Left renal pelvis (tissue), 4 donors: ENCODE measurements around the gene NRL. TPM values are rescaled to one million over a fixed set of nuclear protein-coding genes. Genes with fewer than 3 reads are reported as not detected.
"Not testable (repeated sequence)": the region's sequence is repeated elsewhere in the genome, so short reads cannot be mapped to it uniquely, and the experiment has no call there.

Source experiments
- DNase-seq, 4 donors: peaks; one replicate each; pipeline ENCODE4 v3.0.0-alpha.2; 2013; ENCODE audit warnings: low read depth in 4 of 4, low spot score in 3 of 4
- polyA plus RNA-seq, 4 donors: library from polyadenylated mRNA; unstranded; fragments of 120-200 nt; gene quantifications; one replicate each; pipeline ENCODE4 v1.2.1, GENCODE V29; 2013; ENCODE audit not compliant: insufficient read length in 4 of 4

The NRL gene
- polyA plus RNA-seq, 4 donors: 0.59 to 4.1 (median 2.1) TPM

GRCh38 chr14:24029687-24030086, 85.1 kb downstream of the NRL start:
- not testable (repeated sequence) for DNase-seq

Other genes starting within 250 kb of the NRL start
- 10 to 100 TPM; 28.3 to 50.8 (median 44.2) TPM for gene DHRS4, start 161.2 kb downstream of the NRL start, polyA plus RNA-seq
- 10 to 100 TPM; 27.6 to 52.8 (median 31.4) TPM for gene DHRS4L2, start 126.0 kb downstream of the NRL start, polyA plus RNA-seq
- gene CARMIL3, start 62.9 kb downstream of the NRL start, polyA plus RNA-seq: 1 to 10 TPM; 1.2 to 2.0 (median 1.8) TPM
- not detected for gene CPNE6, start 43.4 kb downstream of the NRL start, polyA plus RNA-seq
- 10 to 100 TPM in 3 of 4 donors, 1 to 10 TPM in 1; 7.7 to 31.0 (median 24.0) TPM for gene PCK2, start 20.6 kb downstream of the NRL start, polyA plus RNA-seq
- 10 to 100 TPM; 41.2 to 90.6 (median 73.0) TPM for gene DCAF11, start 172 bp downstream of the NRL start, polyA plus RNA-seq
- 1 to 10 TPM in 1 of 4 donors, under 1 TPM in 3; 0.55 to 1.6 (median 0.79) TPM for gene FITM1, start 15.7 kb upstream of the NRL start, polyA plus RNA-seq
- 100 to 1,000 TPM; 131 to 226 (median 197) TPM for gene PSME1, start 21.2 kb upstream of the NRL start, polyA plus RNA-seq
- 10 to 100 TPM in 3 of 4 donors, 1 to 10 TPM in 1; 9.7 to 21.4 (median 19.4) TPM for gene EMC9, start 26.6 kb upstream of the NRL start, polyA plus RNA-seq
- gene PSME2, start 31.7 kb upstream of the NRL start, polyA plus RNA-seq: 100 to 1,000 TPM; 134 to 185 (median 166) TPM
- 10 to 100 TPM; 44.8 to 59.8 (median 47.4) TPM for gene RNF31, start 32.5 kb upstream of the NRL start, polyA plus RNA-seq
- gene IRF9, start 46.3 kb upstream of the NRL start, polyA plus RNA-seq: 10 to 100 TPM; 46.1 to 68.1 (median 57.0) TPM
- 100 to 1,000 TPM in 1 of 4 donors, 10 to 100 TPM in 3; 28.0 to 100 (median 57.9) TPM for gene REC8, start 57.1 kb upstream of the NRL start, polyA plus RNA-seq
- gene IPO4, start 73.9 kb upstream of the NRL start, polyA plus RNA-seq: 10 to 100 TPM; 19.8 to 39.5 (median 31.0) TPM
- gene TM9SF1, start 80.5 kb upstream of the NRL start, polyA plus RNA-seq: 10 to 100 TPM; 32.9 to 43.7 (median 35.4) TPM
- gene TSSK4, start 90.7 kb upstream of the NRL start, polyA plus RNA-seq: 10 to 100 TPM in 1 of 4 donors, 1 to 10 TPM in 3; 4.2 to 12.0 (median 5.6) TPM
- gene CHMP4A, start 98.5 kb upstream of the NRL start, polyA plus RNA-seq: 10 to 100 TPM; 27.8 to 58.4 (median 52.0) TPM
- gene MDP1, start 101.1 kb upstream of the NRL start, polyA plus RNA-seq: 10 to 100 TPM in 3 of 4 donors, 1 to 10 TPM in 1; 8.3 to 16.9 (median 11.3) TPM
- gene NEDD8, start 117.4 kb upstream of the NRL start, polyA plus RNA-seq: 100 to 1,000 TPM; 189 to 230 (median 217) TPM
- gene GMPR2, start 118.0 kb upstream of the NRL start, polyA plus RNA-seq: 100 to 1,000 TPM in 3 of 4 donors, 10 to 100 TPM in 1; 65.6 to 124 (median 117) TPM
- gene TINF2, start 127.7 kb upstream of the NRL start, polyA plus RNA-seq: 10 to 100 TPM; 57.3 to 62.1 (median 60.1) TPM
- gene TGM1, start 148.2 kb upstream of the NRL start, polyA plus RNA-seq: 1 to 10 TPM; 1.6 to 6.6 (median 2.6) TPM
- 10 to 100 TPM; 19.4 to 28.6 (median 20.3) TPM for gene RABGGTA, start 156.6 kb upstream of the NRL start, polyA plus RNA-seq
- gene DHRS1, start 184.8 kb upstream of the NRL start, polyA plus RNA-seq: 10 to 100 TPM; 27.8 to 54.8 (median 43.2) TPM
- 10 to 100 TPM; 20.0 to 27.0 (median 25.4) TPM for gene NOP9, start 184.9 kb upstream of the NRL start, polyA plus RNA-seq
- 10 to 100 TPM; 20.2 to 28.4 (median 24.5) TPM for gene CIDEB, start 193.0 kb upstream of the NRL start, polyA plus RNA-seq
- 1 to 10 TPM; 1.7 to 4.4 (median 3.0) TPM for gene LTB4R2, start 195.2 kb upstream of the NRL start, polyA plus RNA-seq
- 1 to 10 TPM; 2.1 to 6.5 (median 4.9) TPM for gene LTB4R, start 196.6 kb upstream of the NRL start, polyA plus RNA-seq
- gene ADCY4, start 220.1 kb upstream of the NRL start, polyA plus RNA-seq: 10 to 100 TPM in 3 of 4 donors, 1 to 10 TPM in 1; 8.4 to 23.3 (median 20.0) TPM
- gene RIPK3, start 225.0 kb upstream of the NRL start, polyA plus RNA-seq: 1 to 10 TPM; 2.3 to 4.3 (median 3.8) TPM